ENCODE data around the gene SCGB2B2.
"Not testable (repeated sequence)": the region's sequence is repeated elsewhere in the genome, so short reads cannot be mapped to it uniquely, and the experiment has no call there.

GRCh38 chr19:34665275-34665674, 11.7 kb downstream of the SCGB2B2 start:
- TF ChIP-seq, protein P1, sequence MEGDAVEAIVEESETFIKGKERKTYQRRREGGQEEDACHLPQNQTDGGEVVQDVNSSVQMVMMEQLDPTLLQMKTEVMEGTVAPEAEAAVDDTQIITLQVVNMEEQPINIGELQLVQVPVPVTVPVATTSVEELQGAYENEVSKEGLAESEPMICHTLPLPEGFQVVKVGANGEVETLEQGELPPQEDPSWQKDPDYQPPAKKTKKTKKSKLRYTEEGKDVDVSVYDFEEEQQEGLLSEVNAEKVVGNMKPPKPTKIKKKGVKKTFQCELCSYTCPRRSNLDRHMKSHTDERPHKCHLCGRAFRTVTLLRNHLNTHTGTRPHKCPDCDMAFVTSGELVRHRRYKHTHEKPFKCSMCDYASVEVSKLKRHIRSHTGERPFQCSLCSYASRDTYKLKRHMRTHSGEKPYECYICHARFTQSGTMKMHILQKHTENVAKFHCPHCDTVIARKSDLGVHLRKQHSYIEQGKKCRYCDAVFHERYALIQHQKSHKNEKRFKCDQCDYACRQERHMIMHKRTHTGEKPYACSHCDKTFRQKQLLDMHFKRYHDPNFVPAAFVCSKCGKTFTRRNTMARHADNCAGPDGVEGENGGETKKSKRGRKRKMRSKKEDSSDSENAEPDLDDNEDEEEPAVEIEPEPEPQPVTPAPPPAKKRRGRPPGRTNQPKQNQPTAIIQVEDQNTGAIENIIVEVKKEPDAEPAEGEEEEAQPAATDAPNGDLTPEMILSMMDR (IDR thresholded peaks at IDR 0.05): not testable (repeated sequence)
- TF ChIP-seq POLR2A (IDR thresholded peaks at IDR 0.05): not testable (repeated sequence)
